ENCODE results near the gene CPSF3.

CPSF3 gene

GRCh38 chr2:9518780-9519179, 95.3 kb downstream of the CPSF3 start:
- Histone ChIP-seq H3K4me2 (ENCODE audit: low read depth, low read length, poor library complexity, severe bottlenecking) (no peak overlapping the region), H4K20me1 (ENCODE audit: low read depth, low read length) (no peaks in the 10 kb centered on the region), H3F3A (ENCODE audit: insufficient read depth) (0 out of 2 replicates have a peak, but pooled peaks cover 13% of the 10 kb centered on the region), H3K79me2 (ENCODE audit: insufficient read depth, low read length) (no peaks in the 10 kb centered on the region), H3K9me2 (replicated peaks; ENCODE audit: insufficient read depth, low read length) (no peaks in the 10 kb centered on the region), H2AFZ (ENCODE audit: low read depth, low read length, severe bottlenecking) (no peak overlapping the region), H3K9me3 (ENCODE audit: insufficient read depth, low read length) (no peaks in the 10 kb centered on the region), H3K36me3 (ENCODE audit: low read length) (peaks cover 40% of the 10 kb centered on the region), H3K9ac (ENCODE audit: low read length) (no peak overlapping the region), H3K4me3 (ENCODE audit: insufficient read depth, low read length, poor library complexity, severe bottlenecking) (no peak overlapping the region), H3K27me3 (ENCODE audit: low read length) (no peaks in the 10 kb centered on the region), H3K27ac (ENCODE audit: low read depth, low read length) (no peak overlapping the region)
- TF ChIP-seq EZH2phosphoT487 (conservative IDR thresholded peaks at IDR 0.05; ENCODE audit: low read length) = no peak
- TF ChIP-seq CTCF (IDR thresholded peaks at IDR 0.05; ENCODE audit: insufficient read depth, low read length, poor library complexity, severe bottlenecking) = no peak

- peaks cover 42% of the 10 kb centered on the region for H3K36me3 ChIP-seq (ENCODE audit: low read length)
- H2AFZ ChIP-seq (ENCODE audit: low read depth, low read length, severe bottlenecking) = no peak overlapping the region
- H3K4me3 ChIP-seq (ENCODE audit: insufficient read depth, low read length, poor library complexity, severe bottlenecking) = no peak overlapping the region
These were observed 95.8 kb downstream of the CPSF3 start for GRCh38 chr2:9519250-9519649.

More at GRCh38 chr2:9519250-9519649, 95.8 kb downstream of the CPSF3 start:
- Histone ChIP-seq H3F3A (ENCODE audit: insufficient read depth) (0 out of 2 replicates have a peak, but pooled peaks cover 13% of the 10 kb centered on the region), H3K27ac (ENCODE audit: low read depth, low read length) (no peak overlapping the region), H3K79me2 (ENCODE audit: insufficient read depth, low read length) (no peaks in the 10 kb centered on the region), H3K9me2 (replicated peaks; ENCODE audit: insufficient read depth, low read length) (no peaks in the 10 kb centered on the region), H3K9ac (ENCODE audit: low read length) (no peak overlapping the region), H3K27me3 (ENCODE audit: low read length) (no peaks in the 10 kb centered on the region), H3K4me2 (ENCODE audit: low read depth, low read length, poor library complexity, severe bottlenecking) (no peak overlapping the region), H3K9me3 (ENCODE audit: insufficient read depth, low read length) (no peaks in the 10 kb centered on the region), H4K20me1 (ENCODE audit: low read depth, low read length) (no peaks in the 10 kb centered on the region)
- TF ChIP-seq EZH2phosphoT487 (conservative IDR thresholded peaks at IDR 0.05; ENCODE audit: low read length) (no peak), CTCF (IDR thresholded peaks at IDR 0.05; ENCODE audit: insufficient read depth, low read length, poor library complexity, severe bottlenecking) (no peak)
